HEK293 (cell line): Measurements from ENCODE around the gene SGMS1.

Experiments
- CTCF ChIA-PET: fragments of 350-600 bp; formaldehyde crosslinking; extraction: SDS; loops from one replicate; lab custom pipeline; 2021; ENCODE audit warnings: antibody characterized with exemption; lab: Yijun Ruan, JAX
- POLR2A ChIA-PET: fragments of 300-600 bp; formaldehyde crosslinking; extraction: SDS; loops from one replicate; lab custom pipeline; 2020; ENCODE audit warnings: antibody characterized with exemption, inconsistent platforms; lab: Yijun Ruan, JAX
- H3K27ac ChIP-seq: fragments of 200-500 bp; sonication (Bioruptor generic); 2 replicates; pipeline ENCODE4 v1.5.1; 2014; ENCODE audit warnings: low read depth, low read length, control low read depth, inconsistent platforms; ENCODE audit errors: extremely low read depth
- H3K36me3 ChIP-seq, 2 experiments: fragments of 200-500 bp in 1 of 2; sonication (Bioruptor generic) in 1 of 2; 1 replicate in 1 of 2; 2 replicates in 1 of 2; pipeline ENCODE4 v1.5.1; 2014 to 2017; ENCODE audit warnings: inconsistent platforms in 2 of 2, low read length in 2 of 2; ENCODE audit not compliant: control insufficient read depth in 2 of 2, insufficient read depth in 1 of 2
- H3K4me1 ChIP-seq: fragments of 200-500 bp; sonication (Bioruptor generic); 2 replicates; pipeline ENCODE4 v1.5.1; 2014; ENCODE audit warnings: mild to moderate bottlenecking, low read length, inconsistent platforms; ENCODE audit not compliant: control insufficient read depth, insufficient read depth
- H3K4me3 ChIP-seq: 2 replicates; pipeline ENCODE4 v1.5.1; 2011; ENCODE audit warnings: low read depth, mild to moderate bottlenecking, control low read depth, low read length, moderate library complexity
- H3K9me3 ChIP-seq: fragments of 200-500 bp; sonication (Bioruptor generic); 2 replicates; pipeline ENCODE4 v1.5.1; 2014; ENCODE audit warnings: low read depth, low read length, inconsistent platforms; ENCODE audit not compliant: control insufficient read depth, insufficient read depth
- BCL11B ChIP-seq: fragments of 450-650 bp; formaldehyde crosslinking; IDR thresholded peaks from 2 replicates; pipeline ENCODE4 v1.5.1; 2016; ENCODE audit warnings: low read depth, missing biosample characterization, missing genetic modification characterization
- OSR2 ChIP-seq: fragments of 450-650 bp; formaldehyde crosslinking; IDR thresholded peaks from 2 replicates; pipeline ENCODE4 v1.5.1; 2016; ENCODE audit warnings: missing biosample characterization, missing genetic modification characterization
- SCRT2 ChIP-seq: fragments of 450-650 bp; formaldehyde crosslinking; IDR thresholded peaks from 2 replicates; pipeline ENCODE4 v1.5.1; 2016; ENCODE audit warnings: missing biosample characterization, missing genetic modification characterization
- ZBTB17 ChIP-seq: fragments of 450-650 bp; formaldehyde crosslinking; IDR thresholded peaks from 2 replicates; pipeline ENCODE4 v1.5.1; 2016; ENCODE audit warnings: missing biosample characterization, missing genetic modification characterization
- ZBTB49 ChIP-seq: fragments of 450-650 bp; formaldehyde crosslinking; IDR thresholded peaks from 2 replicates; pipeline ENCODE4 v1.5.1; 2016; ENCODE audit warnings: missing biosample characterization, missing genetic modification characterization, low read depth
- ZNF221 ChIP-seq: fragments of 450-650 bp; formaldehyde crosslinking; IDR thresholded peaks from 2 replicates; pipeline ENCODE4 v1.5.1; 2017; ENCODE audit warnings: missing biosample characterization, missing genetic modification characterization, borderline replicate concordance
- ZNF280D ChIP-seq: fragments of 450-650 bp; formaldehyde crosslinking; IDR thresholded peaks from 2 replicates; pipeline ENCODE4 v1.5.1; 2016; ENCODE audit warnings: missing biosample characterization, missing genetic modification characterization
- ZNF426 ChIP-seq: fragments of 450-650 bp; formaldehyde crosslinking; IDR thresholded peaks from 2 replicates; pipeline ENCODE4 v1.5.1; 2017; ENCODE audit warnings: missing biosample characterization, missing genetic modification characterization, mild to moderate bottlenecking, inconsistent platforms, moderate library complexity
- ZNF513 ChIP-seq: fragments of 450-650 bp; IDR thresholded peaks from 2 replicates; pipeline ENCODE4 v1.5.1; 2018; ENCODE audit warnings: missing biosample characterization, missing genetic modification characterization

The SGMS1 gene

GRCh38 chr10:50375051-50375452, 248.7 kb downstream of the SGMS1 start:
- TF ChIP-seq BCL11B (tag by site-specific recombination) (no peak), ZBTB49 (tag by site-specific recombination) (no peak), ZBTB17 (tag by site-specific recombination) (peak; percentile 56), ZNF280D (no peak)
- TF ChIP-seq, all 188 proteins: peak for 1
- H3K27ac ChIP-seq, result no peak overlapping the region
- POLR2A ChIA-PET, result no interaction called here
- no peaks in the 10 kb centered on the region for H3K9me3 ChIP-seq
- H3K4me1 ChIP-seq, result no peaks in the 10 kb centered on the region
- CTCF ChIA-PET, result interaction anchor here (0.6 to 1.1 kb wide), 2 partner anchors 44 to 898 kb away, joined by 3 to 4 read pairs; no protein-coding TSS in a partner anchor
- H3K36me3 ChIP-seq, result no peaks in the 10 kb centered on the region
- H3K4me3 ChIP-seq, result no peak overlapping the region

- H3K27ac ChIP-seq, result no peak overlapping the region
- POLR2A ChIA-PET, result no interaction called here
Measured at GRCh38 chr10:50373821-50374501, 249.8 kb downstream of the SGMS1 start.

GRCh38 chr10:50369931-50370330, 253.8 kb downstream of the SGMS1 start:
- no peaks in the 10 kb centered on the region for H3K36me3 ChIP-seq
- H3K27ac ChIP-seq, result no peak overlapping the region
- H3K4me3 ChIP-seq, result no peak overlapping the region
- H3K4me1 ChIP-seq, result no peaks in the 10 kb centered on the region
- TF ChIP-seq ZNF221 (tag by site-specific recombination), result no peak
- TF ChIP-seq ZNF513 (tag by site-specific recombination), result no peak
- no peak for TF ChIP-seq OSR2 (tag by site-specific recombination)
- no peak for TF ChIP-seq ZNF426 (tag by site-specific recombination)
- ChIA-PET CTCF (interaction anchor here (0.6 to 1.3 kb wide), 4 partner anchors 9 to 52 kb away, joined by 3 to 5 read pairs (median 3); no protein-coding TSS in a partner anchor), POLR2A (no interaction called here)
- no peaks in the 10 kb centered on the region for H3K9me3 ChIP-seq

More at GRCh38 chr10:50373821-50374501, 249.8 kb downstream of the SGMS1 start:
- TF ChIP-seq SCRT2 (tag by site-specific recombination), result no peak
- CTCF ChIA-PET, result interaction anchor here (1.0 to 1.1 kb wide), 2 partner anchors 45 to 149 kb away, joined by 3 to 4 read pairs; no protein-coding TSS in a partner anchor
- Histone ChIP-seq H3K4me1 (no peaks in the 10 kb centered on the region), H3K4me3 (no peak overlapping the region), H3K9me3 (no peaks in the 10 kb centered on the region), H3K36me3 (no peaks in the 10 kb centered on the region)
